Neural cell (in vitro differentiated cells): ENCODE measurements around the gene TPH2. TPM values are rescaled to one million over a fixed set of nuclear protein-coding genes. Genes with fewer than 3 reads are reported as not detected.

Experiments used
- H2AFZ ChIP-seq: fragments of 200-600, 300-800 bp; sonication (generic), shearing (Covaris generic); 2 replicates; pipeline ENCODE4 v1.6.0; 2014; ENCODE audit warnings: low read depth, mild to moderate bottlenecking, antibody characterized with exemption, low read length, moderate library complexity
- H3F3A ChIP-seq: fragments of 200-600 bp; shearing (Covaris generic); 2 replicates; pipeline ENCODE4 v1.6.1; 2016; ENCODE audit warnings: mild to moderate bottlenecking, moderate library complexity, mixed read lengths, antibody characterized with exemption, low read length; ENCODE audit not compliant: insufficient read depth, poor library complexity, severe bottlenecking
- H3K27ac ChIP-seq: fragments of 200-600, 300-800 bp; sonication (generic), shearing (Covaris generic); 2 replicates; pipeline ENCODE4 v1.5.1; 2014; ENCODE audit warnings: mild to moderate bottlenecking, low read length, moderate library complexity
- H3K27me3 ChIP-seq: fragments of 300-800, 200-600 bp; sonication (generic), shearing (Covaris generic); 2 replicates; pipeline ENCODE4 v1.6.0; 2014; ENCODE audit warnings: mild to moderate bottlenecking, low read depth, low read length, moderate library complexity; ENCODE audit not compliant: insufficient read depth
- H3K36me3 ChIP-seq: fragments of 300-800, 200-600 bp; sonication (generic), shearing (Covaris generic); 2 replicates; pipeline ENCODE4 v1.5.1; 2014; ENCODE audit warnings: mild to moderate bottlenecking, antibody characterized with exemption, low read length, moderate library complexity; ENCODE audit not compliant: insufficient read depth
- H3K4me2 ChIP-seq: fragments of 300-800, 200-600 bp; sonication (generic), shearing (Covaris generic); 2 replicates; pipeline ENCODE4 v1.6.0; 2014; ENCODE audit warnings: mild to moderate bottlenecking, low read length
- H3K4me3 ChIP-seq: fragments of 300-800, 200-600 bp; sonication (generic), shearing (Covaris generic); 2 replicates; pipeline ENCODE4 v1.5.1; 2014; ENCODE audit warnings: mild to moderate bottlenecking, low read length, moderate library complexity
- H3K79me2 ChIP-seq: fragments of 200-600 bp; shearing (Covaris generic); replicated peaks from 2 replicates; pipeline ENCODE4 v1.6.0; 2014; ENCODE audit warnings: mild to moderate bottlenecking, low read length, moderate library complexity; ENCODE audit not compliant: insufficient read depth
- H3K9ac ChIP-seq: fragments of 300-800, 200-600 bp; sonication (generic), shearing (Covaris generic); 2 replicates; pipeline ENCODE4 v1.6.1; 2016; ENCODE audit warnings: mild to moderate bottlenecking, low read length, mixed read lengths
- H3K9me2 ChIP-seq: fragments of 200-600 bp; shearing (Covaris generic); 2 replicates; pipeline ENCODE4 v1.6.1; 2016; ENCODE audit warnings: mild to moderate bottlenecking, low read length, mixed read lengths; ENCODE audit not compliant: insufficient read depth
- H3K9me3 ChIP-seq: fragments of 200-600, 300-800 bp; sonication (generic), shearing (Covaris generic); 2 replicates; pipeline ENCODE4 v1.6.1; 2016; ENCODE audit warnings: mild to moderate bottlenecking, mixed run types, low read length, moderate library complexity, mixed read lengths
- H4K20me1 ChIP-seq: fragments of 200-600 bp; shearing (Covaris generic); 2 replicates; pipeline ENCODE4 v1.6.1; 2016; ENCODE audit warnings: mild to moderate bottlenecking, mixed run types; ENCODE audit not compliant: insufficient read depth
- CTCF ChIP-seq: fragments of 450-650 bp; IDR thresholded peaks from 2 replicates; pipeline ENCODE4 v1.5.1; 2014; ENCODE audit warnings: antibody characterized with exemption, mild to moderate bottlenecking, moderate library complexity; ENCODE audit not compliant: poor library complexity, severe bottlenecking
- EP300 ChIP-seq: fragments of 450-650 bp; conservative IDR thresholded peaks from 2 replicates; pipeline ENCODE4 v1.6.1; 2014; ENCODE audit warnings: antibody characterized with exemption, mild to moderate bottlenecking, moderate library complexity; ENCODE audit not compliant: poor library complexity, severe bottlenecking
- EZH2 ChIP-seq: fragments of 200-600, 300-800 bp; shearing (Covaris generic), sonication (generic); IDR thresholded peaks from 2 replicates; pipeline ENCODE4 v1.6.1; 2014; ENCODE audit warnings: antibody characterized with exemption, low read length, borderline replicate concordance, mild to moderate bottlenecking; ENCODE audit not compliant: insufficient read depth, poor library complexity, severe bottlenecking
- MXI1 ChIP-seq: fragments of 450-650 bp; conservative IDR thresholded peaks from 2 replicates; pipeline ENCODE4 v1.6.1; 2014; ENCODE audit warnings: antibody characterized with exemption, mild to moderate bottlenecking; ENCODE audit not compliant: poor library complexity, severe bottlenecking
- POLR2AphosphoS5 ChIP-seq: IDR thresholded peaks from 2 replicates; pipeline ENCODE4 v1.6.1; 2012
- RAD21 ChIP-seq: fragments of 450-650 bp; conservative IDR thresholded peaks from 2 replicates; pipeline ENCODE4 v1.6.1; 2014; ENCODE audit warnings: antibody characterized with exemption, mild to moderate bottlenecking, moderate library complexity
- SMC3 ChIP-seq: fragments of 450-650 bp; conservative IDR thresholded peaks from 2 replicates; pipeline ENCODE4 v1.6.1; 2014; ENCODE audit warnings: antibody characterized with exemption, mild to moderate bottlenecking, moderate library complexity; ENCODE audit not compliant: poor library complexity
- TAF1 ChIP-seq: IDR thresholded peaks from 2 replicates; pipeline ENCODE4 v1.6.1; 2012; ENCODE audit warnings: low read depth
- polyA plus RNA-seq: library from polyadenylated mRNA; depleted of rRNA; stranded (reverse); fragments of >200 nt; gene quantifications from 2 replicates; pipeline ENCODE4 v1.2.3, GENCODE V29; 2014
- TF ChIP-seq, protein P1 (sequence below): IDR thresholded peaks from 2 replicates; pipeline ENCODE4 v1.6.1; 2012; ENCODE audit warnings: borderline replicate concordance

The TPH2 gene
- polyA plus RNA-seq, 1 donor from 2014 or later = 0.33 TPM

DNA sequence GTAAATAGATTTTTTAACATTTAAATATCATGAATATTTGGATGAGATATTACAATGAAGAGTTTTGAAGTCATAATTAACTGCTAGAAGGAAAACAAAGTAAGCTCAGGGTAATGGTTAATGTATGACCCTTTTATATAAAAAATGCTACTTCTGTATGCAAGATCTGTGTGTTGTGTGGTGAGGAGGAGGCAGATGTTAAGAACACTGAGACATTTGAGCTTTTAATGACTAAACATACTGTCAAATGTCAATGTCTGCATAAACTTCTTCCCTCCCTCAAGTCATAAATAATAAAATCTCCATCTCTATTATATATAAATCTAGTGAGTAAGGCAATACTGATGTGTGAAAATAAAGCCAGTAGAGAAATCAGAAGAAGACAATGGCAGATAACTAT is 1.4 kb downstream of the TPH2 start:
- TF ChIP-seq EP300 = peak; percentile 72
- TF ChIP-seq SMC3 = no peak
- Histone ChIP-seq H4K20me1 (no peaks in the 10 kb centered on the region), H3K4me2 (no peak overlapping the region), H3K27ac (peak overlapping the region; percentile 25), H3K27me3 (no peaks in the 10 kb centered on the region), H2AFZ (no peak overlapping the region), H3K9ac (no peak overlapping the region), H3K9me3 (no peaks in the 10 kb centered on the region), H3K36me3 (no peaks in the 10 kb centered on the region), H3F3A (no peaks in the 10 kb centered on the region), H3K79me2 (no peaks in the 10 kb centered on the region), H3K4me3 (no peak overlapping the region), H3K9me2 (no peaks in the 10 kb centered on the region)

DNA sequence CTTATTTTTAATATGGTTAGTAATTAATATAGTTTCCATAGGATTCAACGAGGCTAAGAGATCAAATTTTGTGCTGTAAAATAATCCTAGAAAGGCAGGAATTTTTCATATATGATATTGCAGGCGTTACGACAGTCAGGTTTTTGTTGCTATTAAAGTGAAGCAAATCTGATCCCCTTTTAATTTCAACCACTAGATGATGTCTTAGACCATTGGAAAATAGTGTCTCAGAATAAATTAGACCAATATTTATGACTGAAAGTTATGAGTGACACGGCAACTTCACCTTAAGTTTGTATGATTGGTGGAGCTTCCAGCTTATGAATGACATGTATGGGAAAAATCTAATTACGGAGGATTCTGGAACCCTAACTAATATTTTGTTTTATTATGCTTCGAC is 2.5 kb downstream of the TPH2 start:
- H3K27me3 ChIP-seq = no peaks in the 10 kb centered on the region
- H3F3A ChIP-seq = no peaks in the 10 kb centered on the region
- H2AFZ ChIP-seq = no peak overlapping the region
- no peaks in the 10 kb centered on the region for H3K9me2 ChIP-seq
- peak; percentile 27 for TF ChIP-seq SMC3
- no peak for TF ChIP-seq TAF1
- peak; percentile 50 for TF ChIP-seq RAD21
- TF ChIP-seq, protein P1, sequence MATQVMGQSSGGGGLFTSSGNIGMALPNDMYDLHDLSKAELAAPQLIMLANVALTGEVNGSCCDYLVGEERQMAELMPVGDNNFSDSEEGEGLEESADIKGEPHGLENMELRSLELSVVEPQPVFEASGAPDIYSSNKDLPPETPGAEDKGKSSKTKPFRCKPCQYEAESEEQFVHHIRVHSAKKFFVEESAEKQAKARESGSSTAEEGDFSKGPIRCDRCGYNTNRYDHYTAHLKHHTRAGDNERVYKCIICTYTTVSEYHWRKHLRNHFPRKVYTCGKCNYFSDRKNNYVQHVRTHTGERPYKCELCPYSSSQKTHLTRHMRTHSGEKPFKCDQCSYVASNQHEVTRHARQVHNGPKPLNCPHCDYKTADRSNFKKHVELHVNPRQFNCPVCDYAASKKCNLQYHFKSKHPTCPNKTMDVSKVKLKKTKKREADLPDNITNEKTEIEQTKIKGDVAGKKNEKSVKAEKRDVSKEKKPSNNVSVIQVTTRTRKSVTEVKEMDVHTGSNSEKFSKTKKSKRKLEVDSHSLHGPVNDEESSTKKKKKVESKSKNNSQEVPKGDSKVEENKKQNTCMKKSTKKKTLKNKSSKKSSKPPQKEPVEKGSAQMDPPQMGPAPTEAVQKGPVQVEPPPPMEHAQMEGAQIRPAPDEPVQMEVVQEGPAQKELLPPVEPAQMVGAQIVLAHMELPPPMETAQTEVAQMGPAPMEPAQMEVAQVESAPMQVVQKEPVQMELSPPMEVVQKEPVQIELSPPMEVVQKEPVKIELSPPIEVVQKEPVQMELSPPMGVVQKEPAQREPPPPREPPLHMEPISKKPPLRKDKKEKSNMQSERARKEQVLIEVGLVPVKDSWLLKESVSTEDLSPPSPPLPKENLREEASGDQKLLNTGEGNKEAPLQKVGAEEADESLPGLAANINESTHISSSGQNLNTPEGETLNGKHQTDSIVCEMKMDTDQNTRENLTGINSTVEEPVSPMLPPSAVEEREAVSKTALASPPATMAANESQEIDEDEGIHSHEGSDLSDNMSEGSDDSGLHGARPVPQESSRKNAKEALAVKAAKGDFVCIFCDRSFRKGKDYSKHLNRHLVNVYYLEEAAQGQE = no peak
- TF ChIP-seq EP300 = no peak
- no peak for TF ChIP-seq MXI1
- no peak for TF ChIP-seq POLR2AphosphoS5
- no peak for TF ChIP-seq EZH2
- TF ChIP-seq CTCF = peak; percentile 44
- H3K4me3 ChIP-seq = no peak overlapping the region
- H3K27ac ChIP-seq = no peak overlapping the region
- H3K9ac ChIP-seq = no peak overlapping the region
- H3K79me2 ChIP-seq = no peaks in the 10 kb centered on the region
- no peak overlapping the region for H3K4me2 ChIP-seq
- H3K9me3 ChIP-seq = no peaks in the 10 kb centered on the region
- H3K36me3 ChIP-seq = no peaks in the 10 kb centered on the region
- H4K20me1 ChIP-seq = no peaks in the 10 kb centered on the region

- no peak overlapping the region for H2AFZ ChIP-seq
- TF ChIP-seq EP300 (no peak), MXI1 (no peak), POLR2AphosphoS5 (no peak), TAF1 (no peak), EZH2 (no peak), RAD21 (no peak), SMC3 (no peak), CTCF (no peak)
- TF ChIP-seq, protein P1 = no peak
- H3K9ac ChIP-seq = no peak overlapping the region
- H3K27ac ChIP-seq = no peak overlapping the region
- no peaks in the 10 kb centered on the region for H3K36me3 ChIP-seq
- no peaks in the 10 kb centered on the region for H3K27me3 ChIP-seq
- H3K4me3 ChIP-seq = no peak overlapping the region
- no peaks in the 10 kb centered on the region for H3K79me2 ChIP-seq
- H3K9me2 ChIP-seq = no peaks in the 10 kb centered on the region
- H3K4me2 ChIP-seq = no peak overlapping the region
- H3K9me3 ChIP-seq = no peaks in the 10 kb centered on the region
- no peaks in the 10 kb centered on the region for H4K20me1 ChIP-seq
- H3F3A ChIP-seq = no peaks in the 10 kb centered on the region
Measured at GRCh38 chr12:71942259-71942658, 3.6 kb downstream of the TPH2 start.
